Endothelial cell (in vitro differentiated cells): ENCODE measurements around the gene CD79A. TPM values are rescaled to one million over a fixed set of nuclear protein-coding genes. Genes with fewer than 3 reads are reported as not detected.

Experiments used
- DNase-seq: peaks from one replicate; pipeline ENCODE4 v3.0.0; 2021; ENCODE audit warnings: low spot score
- H3K27ac Mint-ChIP-seq: one replicate; pipeline ENCODE4 v1.8.0; 2021; ENCODE audit warnings: mixed read lengths, inconsistent platforms; ENCODE audit not compliant: unreplicated experiment
- H3K27me3 Mint-ChIP-seq: one replicate; pipeline ENCODE4 v1.8.0; 2021; ENCODE audit warnings: mild to moderate bottlenecking, moderate library complexity, mixed read lengths, inconsistent platforms; ENCODE audit not compliant: unreplicated experiment
- H3K36me3 Mint-ChIP-seq: one replicate; pipeline ENCODE4 v1.8.0; 2021; ENCODE audit warnings: mild to moderate bottlenecking, low read depth, mixed read lengths, inconsistent platforms; ENCODE audit not compliant: unreplicated experiment
- H3K4me1 Mint-ChIP-seq: one replicate; pipeline ENCODE4 v1.8.0; 2021; ENCODE audit warnings: mild to moderate bottlenecking, mixed read lengths, inconsistent platforms; ENCODE audit not compliant: unreplicated experiment
- H3K4me3 Mint-ChIP-seq: one replicate; pipeline ENCODE4 v1.8.0; 2021; ENCODE audit warnings: mild to moderate bottlenecking, mixed read lengths, inconsistent platforms; ENCODE audit not compliant: unreplicated experiment
- H3K9me3 Mint-ChIP-seq: one replicate; pipeline ENCODE4 v1.8.0; 2021; ENCODE audit warnings: mixed read lengths, inconsistent platforms; ENCODE audit not compliant: unreplicated experiment
- CTCF ChIP-seq: fragments of 200-600 bp; sonication (generic); IDR thresholded peaks from one replicate; pipeline ENCODE4 v1.5.0; 2021; ENCODE audit warnings: antibody characterized with exemption; ENCODE audit not compliant: unreplicated experiment
- total RNA-seq: library from RNA; stranded (reverse); fragmentation: NEBNext Ultra II Directional; extraction: Animal tissue kit (Norgen Biotek cat#: 25700); gene quantifications from one replicate; pipeline ENCODE4 v1.2.1, GENCODE V29; 2021; ENCODE audit not compliant: unreplicated experiment

Gene CD79A
- total RNA-seq, 1 donor from 2014 or later, result 1.1 TPM

GRCh38 chr19:41844601-41845000 lies 32.5 kb upstream of the CD79A start, which contains the start of gene LYPD4:
Gene LYPD4, minus strand, starts transcription at chr19:41844683. Its CDS starts 5,398 bp downstream, at chr19:41839285.
- Mint-ChIP-seq H3K27me3 (peaks cover 8% of the 10 kb centered on the region), H3K9me3 (no peaks in the 10 kb centered on the region), H3K4me3 (no peak within 1 kb of the TSS), H3K36me3 (no peaks in the 10 kb centered on the region), H3K27ac (no peak within 1 kb of the TSS), H3K4me1 (no peaks in the 10 kb centered on the region)
- TF ChIP-seq CTCF, result no peak
- DNase-seq, result no peak

- no peak for DNase-seq
- H3K4me1 Mint-ChIP-seq, result no peaks in the 10 kb centered on the region
- H3K4me3 Mint-ChIP-seq, result no peak within 1 kb of the TSS
- peaks cover 8% of the 10 kb centered on the region for H3K27me3 Mint-ChIP-seq
- no peak within 1 kb of the TSS for H3K27ac Mint-ChIP-seq
- H3K9me3 Mint-ChIP-seq, result no peaks in the 10 kb centered on the region
- no peak for TF ChIP-seq CTCF
- no peaks in the 10 kb centered on the region for H3K36me3 Mint-ChIP-seq
Measured at GRCh38 chr19:41845001-41845050, 32.3 kb upstream of the CD79A start, which contains the start of gene DMRTC2. Gene DMRTC2, plus strand, starts transcription at chr19:41845042. Its CDS starts 2,387 bp downstream, at chr19:41847429.

- Mint-ChIP-seq H3K27ac (no peak overlapping the region), H3K4me1 (no peaks in the 10 kb centered on the region), H3K4me3 (no peak overlapping the region), H3K27me3 (peaks cover 8% of the 10 kb centered on the region), H3K9me3 (no peaks in the 10 kb centered on the region), H3K36me3 (no peaks in the 10 kb centered on the region)
- DNase-seq, result no peak
- TF ChIP-seq CTCF, result no peak
Measured at GRCh38 chr19:41845051-41845590, 32.0 kb upstream of the CD79A start.

GRCh38 chr19:41847351-41848105 lies 29.6 kb upstream of the CD79A start:
- Mint-ChIP-seq H3K27ac (no peak overlapping the region), H3K27me3 (peaks cover 11% of the 10 kb centered on the region), H3K36me3 (no peaks in the 10 kb centered on the region), H3K9me3 (no peaks in the 10 kb centered on the region), H3K4me3 (no peak overlapping the region), H3K4me1 (peaks cover 4% of the 10 kb centered on the region)
- DNase-seq, result no peak
- TF ChIP-seq CTCF, result no peak

GRCh38 chr19:41848666-41849065 lies 28.4 kb upstream of the CD79A start:
- no peaks in the 10 kb centered on the region for H3K9me3 Mint-ChIP-seq
- no peak for DNase-seq
- H3K27ac Mint-ChIP-seq, result no peak overlapping the region
- TF ChIP-seq CTCF, result no peak
- H3K4me3 Mint-ChIP-seq, result no peak overlapping the region
- peaks cover 8% of the 10 kb centered on the region for H3K27me3 Mint-ChIP-seq
- peaks cover 4% of the 10 kb centered on the region for H3K4me1 Mint-ChIP-seq
- H3K36me3 Mint-ChIP-seq, result no peaks in the 10 kb centered on the region
